HL-60/S4 (cell line): ENCODE results near the gene ANXA3.

Source experiments
- in situ Hi-C: fragments of 300-500 bp; cut with MboI; formaldehyde crosslinking; loops from 2 replicates; pipeline ENCODE4 v1.14.3; 2022; ENCODE audit warnings: low sequenced_read_pairs

ANXA3 gene

GRCh38 chr4:78638337-78639172, 87.0 kb downstream of the ANXA3 start:
- in situ Hi-C loops: no loop called here

- in situ Hi-C loops: no loop called here
Measured at GRCh38 chr4:78640714-78641113, 89.1 kb downstream of the ANXA3 start.

- in situ Hi-C loops: no loop called here
Measured at GRCh38 chr4:78642934-78643333, 91.4 kb downstream of the ANXA3 start.

GRCh38 chr4:78644063-78644691, 92.6 kb downstream of the ANXA3 start:
- in situ Hi-C loops: no loop called here

GRCh38 chr4:78644744-78645330, 93.3 kb downstream of the ANXA3 start:
- in situ Hi-C loops: no loop called here

- in situ Hi-C loops: no loop called here
Measured at GRCh38 chr4:78645853-78646757, 94.5 kb downstream of the ANXA3 start.

GRCh38 chr4:78647272-78647671, 95.7 kb downstream of the ANXA3 start:
- in situ Hi-C loops: no loop called here

GRCh38 chr4:78648640-78649363, 97.2 kb downstream of the ANXA3 start:
- in situ Hi-C loops: no loop called here

- in situ Hi-C loops: no loop called here
Measured at GRCh38 chr4:78650106-78651024, 98.8 kb downstream of the ANXA3 start.

- in situ Hi-C loops: no loop called here
Measured at GRCh38 chr4:78651250-78651860, 99.8 kb downstream of the ANXA3 start.

- in situ Hi-C loops: no loop called here
Measured at GRCh38 chr4:78652282-78652876, 100.8 kb downstream of the ANXA3 start.

GRCh38 chr4:78653655-78654054, 102.1 kb downstream of the ANXA3 start:
- in situ Hi-C loops: no loop called here

GRCh38 chr4:78654807-78655206, 103.2 kb downstream of the ANXA3 start:
- in situ Hi-C loops: no loop called here

GRCh38 chr4:78656968-78657445, 105.4 kb downstream of the ANXA3 start:
- in situ Hi-C loops: no loop called here

GRCh38 chr4:78659264-78659663, 107.7 kb downstream of the ANXA3 start:
- in situ Hi-C loops: no loop called here

- in situ Hi-C loops: no loop called here
Measured at GRCh38 chr4:78659665-78660064, 108.1 kb downstream of the ANXA3 start.
